ENCODE measurements around the gene FAM200B.

FAM200B gene

DNA sequence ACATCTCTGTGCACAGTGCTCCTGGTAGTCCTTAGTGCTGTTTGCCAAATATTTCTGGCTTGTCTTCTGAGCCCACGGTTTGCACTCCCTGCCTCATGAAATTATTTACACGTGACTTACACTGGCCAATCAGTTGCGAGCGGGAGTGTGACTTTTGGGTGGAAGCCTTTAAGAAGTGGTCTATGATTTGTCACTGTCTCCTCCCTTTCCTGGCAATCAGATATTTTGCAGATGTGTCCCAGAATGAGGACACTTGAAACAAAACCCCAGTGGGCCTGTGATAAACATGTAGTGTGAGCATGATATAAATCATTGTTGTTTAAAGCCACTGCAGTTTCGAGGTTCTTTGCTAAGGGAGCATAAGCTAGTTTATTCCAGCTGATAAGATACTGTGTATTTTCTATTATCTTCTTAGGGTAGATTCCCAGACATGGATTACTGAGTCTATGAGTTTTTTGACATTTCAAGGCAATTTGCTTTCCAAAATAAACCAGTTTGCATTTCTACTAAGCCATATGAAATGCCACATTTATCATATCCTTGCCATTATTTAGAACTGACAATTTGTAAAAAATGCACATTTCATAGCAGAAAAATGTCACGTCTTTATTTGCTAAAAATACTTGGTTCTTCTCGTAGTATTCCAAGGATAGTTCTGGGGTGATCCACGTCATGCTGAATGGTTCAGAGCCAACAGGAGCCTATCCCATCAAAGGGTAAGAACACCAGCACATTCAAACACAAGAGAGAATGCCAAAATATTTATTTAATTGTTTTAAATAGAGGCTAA is 33.2 kb downstream of the FAM200B start:
- no peak for TF ChIP-seq CTCF (IDR thresholded peaks at IDR 0.05)

- TF ChIP-seq CTCF (IDR thresholded peaks at IDR 0.05) = no peak
Observed at GRCh38 chr4:15716115-15716514, 34.5 kb downstream of the FAM200B start.

- no peak for TF ChIP-seq CTCF (IDR thresholded peaks at IDR 0.05)
Observed at GRCh38 chr4:15717086-15717485, 35.5 kb downstream of the FAM200B start.

GRCh38 chr4:15717657-15718416 is 36.2 kb downstream of the FAM200B start:
- no peak for TF ChIP-seq CTCF (IDR thresholded peaks at IDR 0.05)

DNA sequence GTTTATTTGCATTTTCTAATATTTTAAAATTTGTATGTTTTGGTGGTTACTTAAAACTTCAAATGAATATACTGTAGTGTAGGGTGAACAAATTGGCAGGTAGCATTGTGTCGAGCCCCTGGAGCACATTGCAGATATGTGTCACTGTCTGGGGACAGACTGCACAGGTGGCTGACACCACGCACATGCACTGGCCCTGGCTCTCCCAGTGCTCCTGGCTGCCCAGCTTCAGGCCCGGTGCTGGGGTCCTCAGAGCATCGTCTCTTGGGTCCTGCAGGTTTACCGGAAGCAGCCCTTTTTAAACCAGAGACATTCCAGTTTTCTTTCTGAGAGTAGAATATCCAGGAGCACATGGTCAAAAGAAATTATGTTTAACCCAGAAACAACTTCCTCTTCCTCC is 36.8 kb downstream of the FAM200B start:
- no peak for TF ChIP-seq CTCF (IDR thresholded peaks at IDR 0.05)

DNA sequence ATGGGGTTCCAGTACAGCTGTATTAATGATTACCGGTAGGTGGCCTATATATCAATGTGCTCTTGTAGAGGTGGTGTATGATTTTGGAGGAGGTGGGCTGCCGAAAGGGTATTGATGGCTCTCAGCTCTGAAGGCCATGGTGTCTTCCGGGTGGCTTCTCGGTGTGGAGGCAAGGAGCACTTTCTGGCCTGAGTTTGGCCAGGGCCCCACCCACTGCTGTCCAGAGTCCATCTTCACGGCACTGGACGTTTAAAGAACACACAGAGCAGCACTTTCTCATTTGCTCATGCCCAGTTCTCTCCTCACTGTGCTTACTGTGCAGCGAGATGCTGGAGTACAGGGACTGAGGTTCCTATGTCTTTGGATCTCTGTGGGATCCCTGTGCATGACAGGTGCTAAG is 37.3 kb downstream of the FAM200B start:
- no peak for TF ChIP-seq CTCF (IDR thresholded peaks at IDR 0.05)

GRCh38 chr4:15719506-15719905 is 37.9 kb downstream of the FAM200B start:
- no peak for TF ChIP-seq CTCF (IDR thresholded peaks at IDR 0.05)

All from LNCAP (cell line).